T-helper 9 cell (primary cell): ENCODE data around the gene EFCAB11.

Experiments used
- DNase-seq: peaks from one replicate; pipeline ENCODE4 v3.0.0-alpha.2; 2020
- total RNA-seq, 2 donors: gene quantifications; one replicate each; lab custom pipeline; 2026; lab: John Stamatoyannopoulos, UW

EFCAB11 gene
- 1.2 to 1.7 reads per million in 2 donors for total RNA-seq

- peak; percentile 90 for DNase-seq
Observed at GRCh38 chr14:89954070-89955021, at the start of gene EFCAB11. Gene EFCAB11 (minus strand): TSS chr14:89954730. CDS start chr14:89954660, 70 bp downstream.

- DNase-seq: no peak
Observed at GRCh38 chr14:90003526-90004307, 49.2 kb upstream of the EFCAB11 start.

- DNase-seq: no peak
Observed at GRCh38 chr14:90000935-90001334, 46.4 kb upstream of the EFCAB11 start.

GRCh38 chr14:89996963-89997362, 42.4 kb upstream of the EFCAB11 start:
- no peak for DNase-seq

- no peak for DNase-seq
Observed at GRCh38 chr14:89992273-89992672, 37.7 kb upstream of the EFCAB11 start.

- DNase-seq: no peak
Observed at GRCh38 chr14:89990623-89991275, 36.2 kb upstream of the EFCAB11 start.

- no peak for DNase-seq
Observed at GRCh38 chr14:89990218-89990617, 35.7 kb upstream of the EFCAB11 start.

- no peak for DNase-seq
Observed at GRCh38 chr14:89988787-89989186, 34.3 kb upstream of the EFCAB11 start.

- DNase-seq: no peak
Observed at GRCh38 chr14:89987161-89987475, 32.6 kb upstream of the EFCAB11 start.

- no peak for DNase-seq
Observed at GRCh38 chr14:89986462-89987160, 32.1 kb upstream of the EFCAB11 start.

- DNase-seq: no peak
Observed at GRCh38 chr14:89983375-89983774, 28.8 kb upstream of the EFCAB11 start.

GRCh38 chr14:89978656-89979055, 24.1 kb upstream of the EFCAB11 start:
- no peak for DNase-seq

- DNase-seq: no peak
Observed at GRCh38 chr14:89977668-89978067, 23.1 kb upstream of the EFCAB11 start.

- peak; percentile 24 for DNase-seq
Observed at GRCh38 chr14:89973234-89973823, 18.8 kb upstream of the EFCAB11 start.

- no peak for DNase-seq
Observed at GRCh38 chr14:89965839-89966238, 11.3 kb upstream of the EFCAB11 start.

GRCh38 chr14:89963288-89963978, 8.9 kb upstream of the EFCAB11 start:
- DNase-seq: no peak

GRCh38 chr14:89960914-89961313, 6.4 kb upstream of the EFCAB11 start:
- DNase-seq: no peak

GRCh38 chr14:89959853-89960445, 5.4 kb upstream of the EFCAB11 start:
- no peak for DNase-seq

- DNase-seq: no peak
Observed at GRCh38 chr14:89958966-89959365, 4.4 kb upstream of the EFCAB11 start.

- no peak for DNase-seq
Observed at GRCh38 chr14:89957791-89958190, 3.3 kb upstream of the EFCAB11 start.

GRCh38 chr14:89957376-89957775, 2.8 kb upstream of the EFCAB11 start:
- no peak for DNase-seq
